ENCODE measurements around the gene BCAS3.

DNA sequence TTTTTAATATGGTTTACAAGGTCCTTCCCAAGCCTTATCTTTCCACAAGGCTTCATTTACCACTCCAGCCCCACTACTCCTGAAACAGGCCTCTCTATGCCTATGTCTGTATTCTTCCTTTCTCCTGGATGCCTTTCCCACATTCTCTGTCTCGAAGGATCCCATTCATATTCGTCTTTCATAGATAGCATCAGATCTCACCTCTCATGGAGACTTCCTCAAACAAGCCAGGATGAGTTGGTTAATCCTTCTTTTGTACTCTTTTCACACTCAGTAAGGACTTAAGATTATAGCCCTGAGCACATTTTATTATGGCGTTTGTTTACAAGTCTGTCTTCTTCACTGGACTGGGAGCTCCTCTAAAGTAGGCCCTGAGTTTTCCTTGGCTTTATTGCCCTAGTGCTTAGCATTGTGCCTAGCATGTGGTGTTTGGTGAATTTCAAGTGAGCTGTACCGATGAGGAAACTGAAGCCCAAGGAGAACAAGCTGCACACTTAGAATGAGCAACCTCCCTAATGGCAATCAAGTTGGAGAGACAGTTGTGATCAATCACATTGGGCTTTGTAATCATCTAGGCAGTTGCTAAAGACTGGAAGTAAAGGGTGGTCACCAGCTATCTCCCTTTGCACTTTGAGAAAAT is 764.6 kb downstream of the BCAS3 start:
- TF ChIP-seq TARDBP (IDR thresholded peaks at IDR 0.05): no peak
- TF ChIP-seq FOXA1 (IDR thresholded peaks at IDR 0.05): no peak
- TF ChIP-seq HDGF (IDR thresholded peaks at IDR 0.05; ENCODE audit: borderline replicate concordance): no peak
- no peak for TF ChIP-seq BHLHE40 (IDR thresholded peaks at IDR 0.05; ENCODE audit: borderline replicate concordance)
- TF ChIP-seq SUZ12 (IDR thresholded peaks at IDR 0.05): no peak
- TF ChIP-seq ELF4 (IDR thresholded peaks at IDR 0.05): no peak
- no peak for TF ChIP-seq NFRKB (IDR thresholded peaks at IDR 0.05)
- TF ChIP-seq CTBP1 (IDR thresholded peaks at IDR 0.05; ENCODE audit: borderline replicate concordance): no peak
- TF ChIP-seq FOXM1 (IDR thresholded peaks at IDR 0.05; ENCODE audit: borderline replicate concordance): no peak
- TF ChIP-seq FOXK2 (IDR thresholded peaks at IDR 0.05): no peak
- no peak for TF ChIP-seq LEF1 (IDR thresholded peaks at IDR 0.05; ENCODE audit: borderline replicate concordance)
- TF ChIP-seq, protein P1, sequence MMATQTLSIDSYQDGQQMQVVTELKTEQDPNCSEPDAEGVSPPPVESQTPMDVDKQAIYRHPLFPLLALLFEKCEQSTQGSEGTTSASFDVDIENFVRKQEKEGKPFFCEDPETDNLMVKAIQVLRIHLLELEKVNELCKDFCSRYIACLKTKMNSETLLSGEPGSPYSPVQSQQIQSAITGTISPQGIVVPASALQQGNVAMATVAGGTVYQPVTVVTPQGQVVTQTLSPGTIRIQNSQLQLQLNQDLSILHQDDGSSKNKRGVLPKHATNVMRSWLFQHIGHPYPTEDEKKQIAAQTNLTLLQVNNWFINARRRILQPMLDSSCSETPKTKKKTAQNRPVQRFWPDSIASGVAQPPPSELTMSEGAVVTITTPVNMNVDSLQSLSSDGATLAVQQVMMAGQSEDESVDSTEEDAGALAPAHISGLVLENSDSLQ (IDR thresholded peaks at IDR 0.05): no peak
- TF ChIP-seq ZNF384 (IDR thresholded peaks at IDR 0.05): no peak
- TF ChIP-seq SP1 (IDR thresholded peaks at IDR 0.05): no peak
